Thyroid gland (tissue), 4 donors: Measurements from ENCODE around the gene KHDC1L.

Experiments
- POLR2A ChIP-seq, 2 donors: fragments of 450-650 bp; IDR thresholded peaks; one replicate each; pipeline ENCODE4 v1.6.1; 2017; ENCODE audit warnings: antibody characterized with exemption in 2 of 2, mild to moderate bottlenecking in 2 of 2, moderate library complexity in 1 of 2
- TF ChIP-seq, protein P1 (sequence below), 6 experiments: fragments of 200-600 bp in 3 of 6; fragments of 450-650 bp in 3 of 6; sonication (generic) in 3 of 6; IDR thresholded peaks; one replicate each; pipeline ENCODE4 v1.5.1; 2016 to 2019; ENCODE audit warnings: antibody characterized with exemption in 6 of 6, mild to moderate bottlenecking in 2 of 6, inconsistent platforms in 1 of 6, moderate library complexity in 1 of 6

DNA sequence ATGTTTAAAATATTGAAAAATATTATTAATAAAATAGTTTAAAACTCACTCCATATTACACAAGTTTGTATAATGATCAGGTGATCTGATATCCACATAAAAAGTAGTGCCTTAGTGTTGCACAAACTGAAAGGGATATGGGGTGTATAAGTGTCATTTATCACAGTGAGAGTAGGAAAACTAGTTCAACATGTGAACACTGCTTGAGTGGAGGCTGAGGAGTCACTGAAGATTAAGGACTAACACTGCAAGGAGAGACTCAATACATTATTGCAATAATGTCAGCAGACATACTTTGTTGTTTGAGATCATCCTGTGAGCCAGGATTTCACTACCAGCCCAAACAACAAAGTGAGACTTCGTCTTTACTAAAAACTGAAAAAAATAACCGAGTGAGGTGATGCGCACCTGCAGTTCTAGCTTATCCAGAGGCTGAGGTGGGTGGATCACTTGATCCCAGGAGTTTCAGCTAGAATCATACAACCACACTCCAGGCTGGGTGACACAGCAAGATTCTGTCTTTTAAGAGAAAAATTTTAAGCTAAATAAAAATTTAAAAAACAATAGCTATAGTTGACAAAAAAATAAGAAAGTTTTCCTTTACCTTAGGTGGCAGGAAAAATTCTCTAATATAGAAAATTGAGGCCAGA lies 2.4 kb upstream of the KHDC1L start:
- TF ChIP-seq, protein P1, sequence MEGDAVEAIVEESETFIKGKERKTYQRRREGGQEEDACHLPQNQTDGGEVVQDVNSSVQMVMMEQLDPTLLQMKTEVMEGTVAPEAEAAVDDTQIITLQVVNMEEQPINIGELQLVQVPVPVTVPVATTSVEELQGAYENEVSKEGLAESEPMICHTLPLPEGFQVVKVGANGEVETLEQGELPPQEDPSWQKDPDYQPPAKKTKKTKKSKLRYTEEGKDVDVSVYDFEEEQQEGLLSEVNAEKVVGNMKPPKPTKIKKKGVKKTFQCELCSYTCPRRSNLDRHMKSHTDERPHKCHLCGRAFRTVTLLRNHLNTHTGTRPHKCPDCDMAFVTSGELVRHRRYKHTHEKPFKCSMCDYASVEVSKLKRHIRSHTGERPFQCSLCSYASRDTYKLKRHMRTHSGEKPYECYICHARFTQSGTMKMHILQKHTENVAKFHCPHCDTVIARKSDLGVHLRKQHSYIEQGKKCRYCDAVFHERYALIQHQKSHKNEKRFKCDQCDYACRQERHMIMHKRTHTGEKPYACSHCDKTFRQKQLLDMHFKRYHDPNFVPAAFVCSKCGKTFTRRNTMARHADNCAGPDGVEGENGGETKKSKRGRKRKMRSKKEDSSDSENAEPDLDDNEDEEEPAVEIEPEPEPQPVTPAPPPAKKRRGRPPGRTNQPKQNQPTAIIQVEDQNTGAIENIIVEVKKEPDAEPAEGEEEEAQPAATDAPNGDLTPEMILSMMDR (IDR thresholded peaks at IDR 0.05): no peak
- TF ChIP-seq POLR2A (IDR thresholded peaks at IDR 0.05): no peak
